22Rv1 (cell line): ENCODE results near the gene C6orf47.

Experiments
- ZFX ChIP-seq: fragments of 450-650 bp; IDR thresholded peaks from 2 replicates; pipeline ENCODE4 v1.6.1; 2017; ENCODE audit warnings: antibody characterized with exemption, borderline replicate concordance
- TF ChIP-seq, protein P1 (sequence below): fragments of 450-650 bp; IDR thresholded peaks from 2 replicates; pipeline ENCODE4 v1.5.1; 2017; ENCODE audit warnings: mild to moderate bottlenecking

DNA sequence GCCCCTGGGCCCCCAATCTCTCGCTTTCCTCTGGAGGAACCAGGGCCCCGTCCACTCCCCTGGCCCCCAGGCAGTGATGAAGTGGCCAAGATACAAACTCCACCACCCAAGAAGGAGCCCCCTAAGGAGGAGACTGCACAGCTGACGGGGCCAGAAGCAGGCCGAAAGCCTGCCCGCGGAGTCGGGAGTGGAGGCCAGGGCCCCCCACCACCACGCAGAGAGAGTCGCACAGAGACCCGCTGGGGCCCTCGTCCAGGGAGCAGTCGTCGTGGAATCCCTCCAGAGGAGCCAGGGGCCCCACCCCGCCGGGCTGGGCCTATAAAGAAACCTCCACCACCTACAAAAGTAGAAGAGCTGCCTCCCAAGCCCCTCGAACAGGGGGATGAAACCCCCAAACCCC is 29.4 kb downstream of the C6orf47 start:
- TF ChIP-seq, protein P1, sequence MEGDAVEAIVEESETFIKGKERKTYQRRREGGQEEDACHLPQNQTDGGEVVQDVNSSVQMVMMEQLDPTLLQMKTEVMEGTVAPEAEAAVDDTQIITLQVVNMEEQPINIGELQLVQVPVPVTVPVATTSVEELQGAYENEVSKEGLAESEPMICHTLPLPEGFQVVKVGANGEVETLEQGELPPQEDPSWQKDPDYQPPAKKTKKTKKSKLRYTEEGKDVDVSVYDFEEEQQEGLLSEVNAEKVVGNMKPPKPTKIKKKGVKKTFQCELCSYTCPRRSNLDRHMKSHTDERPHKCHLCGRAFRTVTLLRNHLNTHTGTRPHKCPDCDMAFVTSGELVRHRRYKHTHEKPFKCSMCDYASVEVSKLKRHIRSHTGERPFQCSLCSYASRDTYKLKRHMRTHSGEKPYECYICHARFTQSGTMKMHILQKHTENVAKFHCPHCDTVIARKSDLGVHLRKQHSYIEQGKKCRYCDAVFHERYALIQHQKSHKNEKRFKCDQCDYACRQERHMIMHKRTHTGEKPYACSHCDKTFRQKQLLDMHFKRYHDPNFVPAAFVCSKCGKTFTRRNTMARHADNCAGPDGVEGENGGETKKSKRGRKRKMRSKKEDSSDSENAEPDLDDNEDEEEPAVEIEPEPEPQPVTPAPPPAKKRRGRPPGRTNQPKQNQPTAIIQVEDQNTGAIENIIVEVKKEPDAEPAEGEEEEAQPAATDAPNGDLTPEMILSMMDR = no peak
- TF ChIP-seq ZFX = no peak
